Activated CD4-positive, alpha-beta T cell treated with anti-CD3 and anti-CD28 coated beads for 48 hours (primary cell): Measurements from ENCODE around the gene SLC16A2.
A peak's percentile ranks its signal among the peaks of the same experiment; 100 is the strongest.
"Not testable (repeated sequence)": the region's sequence is repeated elsewhere in the genome, so short reads cannot be mapped to it uniquely, and the experiment has no call there.

ENCODE experiments used
- DNase-seq: peaks from one replicate; pipeline ENCODE4 v3.0.0-alpha.2; 2020

Gene SLC16A2

DNA sequence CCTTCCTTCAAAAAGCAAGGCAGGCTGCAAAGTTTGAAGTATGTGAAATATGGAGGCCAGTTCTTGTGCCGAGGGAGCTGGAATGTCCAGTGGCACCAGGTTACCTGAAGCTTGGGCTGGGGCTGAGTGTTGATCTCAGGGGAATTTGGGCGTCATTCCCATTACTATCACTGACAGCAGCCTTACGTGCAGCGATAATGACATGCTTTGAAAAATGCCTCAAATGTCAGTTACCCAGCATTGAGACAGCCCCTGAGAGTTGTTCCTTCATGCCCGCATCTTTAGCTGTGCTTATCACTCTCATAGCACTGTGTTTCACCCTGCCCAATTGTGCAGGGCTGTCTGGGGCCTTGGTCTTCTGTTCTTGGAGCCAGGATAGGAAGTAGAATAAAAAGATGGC is 27.4 kb downstream of the SLC16A2 start:
- no peak for DNase-seq

DNA sequence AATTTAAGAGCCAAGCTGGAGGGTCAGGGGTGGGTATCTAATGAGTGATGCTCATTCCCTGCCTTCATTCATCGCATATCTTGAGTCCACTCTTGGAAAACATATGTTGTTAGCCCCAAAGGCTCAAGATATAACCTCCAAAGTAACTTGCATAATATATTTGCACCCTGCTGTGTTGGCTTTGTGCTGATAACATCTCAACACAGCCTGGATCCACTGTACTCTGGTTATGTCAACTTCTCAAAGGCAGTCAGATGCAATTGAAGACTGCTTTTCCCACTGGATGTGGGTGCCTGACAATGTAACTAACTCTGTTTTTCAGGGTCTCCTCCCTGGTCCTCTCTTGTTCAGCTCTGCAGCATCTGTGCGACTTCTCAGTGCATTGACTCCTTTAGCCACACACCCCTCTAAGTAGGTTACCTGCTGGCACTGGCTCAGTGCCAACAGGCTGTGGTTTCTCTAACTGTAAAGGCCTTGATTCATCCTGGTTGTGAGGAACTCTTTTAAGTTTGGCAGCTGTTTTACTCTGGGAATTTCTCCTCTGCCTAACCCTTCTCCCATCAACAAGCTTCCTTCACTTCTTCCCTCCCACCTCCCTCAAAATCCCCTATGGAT is 28.1 kb downstream of the SLC16A2 start:
- peak; percentile 48 for DNase-seq

DNA sequence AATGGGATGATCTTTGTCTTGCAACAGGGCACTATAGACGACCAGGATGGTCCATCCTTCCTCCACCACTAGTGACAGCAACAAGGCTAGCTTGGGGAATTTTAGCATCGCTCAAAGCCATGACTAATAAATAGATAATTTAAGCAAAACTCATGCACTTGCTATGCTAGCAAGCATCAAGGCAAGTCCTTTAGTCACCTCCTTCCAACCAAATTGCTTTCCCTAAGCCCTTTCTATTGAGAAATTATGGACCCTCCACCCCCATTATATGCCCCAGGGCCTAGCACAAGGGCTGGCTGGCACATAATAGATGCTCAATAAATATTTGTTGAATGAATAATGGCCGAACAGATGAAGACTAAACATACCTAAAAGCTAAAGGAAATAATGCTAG is 28.6 kb downstream of the SLC16A2 start:
- DNase-seq: no peak

DNA sequence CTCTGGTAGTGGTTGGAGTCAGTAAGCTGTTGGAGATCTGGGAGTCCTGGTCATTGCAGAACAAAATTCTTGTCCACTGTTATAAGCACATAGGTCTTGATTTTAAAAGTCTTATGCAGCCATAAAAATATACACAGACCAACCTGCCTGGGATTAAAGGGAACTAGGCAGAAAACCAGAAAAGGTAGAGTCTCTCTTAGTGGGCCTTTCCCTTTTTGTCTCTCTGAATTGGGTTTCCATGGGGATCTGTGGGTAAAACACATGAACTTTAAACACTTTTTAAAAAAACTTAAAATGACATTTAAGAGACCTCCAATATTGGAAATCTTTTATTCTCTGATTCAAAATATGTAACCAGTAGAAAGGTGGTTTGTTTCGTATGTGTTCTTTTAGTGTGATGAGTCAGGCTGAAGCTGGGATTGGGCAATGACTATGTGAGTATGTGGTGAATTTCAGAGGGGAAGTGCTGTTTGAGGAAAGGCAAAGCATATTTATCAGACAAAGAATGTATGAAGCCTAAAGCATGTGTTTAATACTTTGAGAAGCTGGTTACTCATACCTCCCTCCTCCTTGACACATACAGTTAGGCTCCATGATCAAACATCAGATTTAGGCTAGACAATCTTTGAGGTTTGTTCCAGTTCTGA is 29.6 kb downstream of the SLC16A2 start:
- peak; percentile 39 for DNase-seq

DNA sequence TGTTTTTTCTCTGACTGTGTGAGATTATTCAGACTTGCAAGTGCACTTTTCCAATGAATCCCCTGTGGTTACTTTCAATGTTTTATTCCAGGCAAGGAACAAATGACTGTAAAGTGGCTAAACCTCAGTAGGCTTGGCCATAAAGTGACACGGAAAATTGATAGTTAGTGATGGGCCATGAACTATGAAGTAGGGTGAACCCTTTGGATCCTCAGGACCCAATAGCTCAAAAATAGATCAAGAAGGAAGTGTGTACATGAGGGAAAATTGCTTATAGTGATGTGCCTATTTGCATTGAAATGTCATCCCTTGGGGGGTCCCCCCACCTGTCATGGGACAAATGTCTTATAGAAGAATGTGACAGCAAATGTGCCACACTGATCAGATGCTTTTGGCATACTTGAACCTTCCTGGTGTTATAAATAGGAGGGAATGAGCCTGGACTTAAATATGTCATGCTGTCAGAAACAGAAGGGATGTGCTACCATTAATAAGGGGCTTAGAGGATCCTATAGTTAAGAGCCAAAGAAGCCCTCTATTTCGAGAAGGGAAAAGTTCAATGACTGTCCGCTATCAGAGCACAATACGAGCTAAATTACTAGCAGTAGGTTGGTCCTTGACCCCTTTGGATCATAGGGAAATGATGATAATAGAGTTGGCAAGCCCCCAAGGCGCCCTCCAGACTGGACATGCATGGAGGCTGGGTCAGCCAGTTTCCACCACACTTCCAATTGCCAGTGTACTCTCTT is 30.3 kb downstream of the SLC16A2 start:
- peak; percentile 5 for DNase-seq

DNA sequence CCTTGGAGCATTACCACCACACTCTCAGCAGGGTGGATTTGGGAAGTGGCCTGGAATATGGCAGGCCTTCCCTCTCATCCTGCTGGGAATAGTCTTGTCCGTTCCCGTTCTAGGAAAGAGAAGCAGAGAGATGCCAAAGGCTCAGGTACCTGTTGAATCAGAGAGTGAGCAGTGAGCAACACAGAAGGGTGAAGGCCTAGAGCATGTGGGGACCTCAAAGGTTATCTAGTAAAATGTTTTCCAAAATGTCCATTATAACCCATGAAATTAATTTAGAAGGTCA is 30.8 kb downstream of the SLC16A2 start:
- no peak for DNase-seq

DNA sequence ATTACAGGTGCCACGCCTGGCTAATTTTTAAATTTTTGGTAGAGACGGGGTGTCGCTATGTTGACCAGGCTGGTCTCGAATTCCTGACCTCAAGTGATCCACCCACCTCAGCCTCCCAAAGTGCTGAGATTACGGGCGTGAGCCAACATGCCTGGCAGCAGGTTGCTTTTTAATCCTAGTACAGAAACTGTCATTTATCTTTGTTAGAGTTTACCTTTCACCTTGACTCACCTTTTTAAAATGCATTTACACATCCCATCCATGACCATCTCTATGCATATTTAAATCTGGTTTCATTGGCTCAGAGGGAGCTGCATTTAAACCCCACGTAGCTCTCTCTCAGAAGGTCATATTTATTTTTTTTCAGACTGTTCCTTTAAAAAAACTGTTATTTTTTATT is 31.9 kb downstream of the SLC16A2 start:
- DNase-seq: no peak

DNA sequence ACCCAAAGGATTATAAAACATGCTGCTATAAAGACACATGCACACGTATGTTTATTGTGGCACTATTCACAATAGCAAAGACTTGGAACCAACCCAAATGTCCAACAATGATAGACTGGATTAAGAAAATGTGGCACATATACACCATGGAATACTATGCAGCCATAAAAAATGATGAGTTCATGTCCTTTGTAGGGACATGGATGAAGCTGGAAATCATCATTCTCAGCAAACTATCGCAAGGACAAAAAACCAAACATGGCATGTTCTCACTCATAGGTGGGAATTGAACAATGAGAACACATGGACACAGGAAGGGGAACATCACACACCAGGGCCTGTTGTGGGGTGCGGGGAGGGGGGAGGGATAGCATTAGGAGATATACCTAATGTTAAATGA is 32.9 kb downstream of the SLC16A2 start:
- not testable (repeated sequence) for DNase-seq

DNA sequence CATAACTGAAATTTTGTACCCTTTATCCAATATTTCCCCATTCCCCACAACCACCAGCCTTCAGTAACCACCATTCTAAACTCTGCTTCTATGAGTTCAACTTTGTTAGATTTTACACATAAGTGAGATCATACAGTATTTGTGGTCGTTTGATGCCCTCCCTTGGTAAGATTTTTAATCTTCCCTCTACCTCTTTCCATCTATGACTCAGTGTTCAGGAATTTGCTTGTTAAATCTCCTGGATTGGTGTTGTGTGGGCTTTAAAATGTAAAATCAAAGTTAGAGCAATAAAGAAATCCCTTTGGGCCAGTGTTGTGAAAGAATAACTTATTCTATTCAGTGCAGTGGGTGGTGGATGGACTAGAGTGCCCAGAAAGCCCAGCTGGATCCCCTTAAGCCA is 37.4 kb downstream of the SLC16A2 start:
- DNase-seq: no peak

DNA sequence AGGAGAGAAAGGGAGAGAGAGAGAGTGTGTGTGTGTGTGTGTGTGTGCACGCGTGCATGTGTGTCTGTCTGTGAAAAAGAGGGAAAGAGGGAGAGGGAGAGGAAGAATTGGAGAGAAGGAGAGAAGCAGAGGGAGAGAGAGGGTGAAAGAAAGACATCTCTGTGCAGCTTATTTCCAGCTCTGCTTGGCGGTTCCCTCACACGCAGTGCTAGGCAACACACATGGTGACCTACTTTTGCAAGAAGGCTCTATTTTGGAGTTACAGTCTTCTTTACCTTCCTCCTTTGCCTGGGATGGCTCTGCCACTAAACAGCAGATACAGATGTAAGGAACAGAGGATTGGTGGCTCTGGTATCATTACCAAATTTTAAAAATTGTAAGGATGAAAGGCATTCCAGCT is 40.1 kb downstream of the SLC16A2 start:
- DNase-seq: no peak

DNA sequence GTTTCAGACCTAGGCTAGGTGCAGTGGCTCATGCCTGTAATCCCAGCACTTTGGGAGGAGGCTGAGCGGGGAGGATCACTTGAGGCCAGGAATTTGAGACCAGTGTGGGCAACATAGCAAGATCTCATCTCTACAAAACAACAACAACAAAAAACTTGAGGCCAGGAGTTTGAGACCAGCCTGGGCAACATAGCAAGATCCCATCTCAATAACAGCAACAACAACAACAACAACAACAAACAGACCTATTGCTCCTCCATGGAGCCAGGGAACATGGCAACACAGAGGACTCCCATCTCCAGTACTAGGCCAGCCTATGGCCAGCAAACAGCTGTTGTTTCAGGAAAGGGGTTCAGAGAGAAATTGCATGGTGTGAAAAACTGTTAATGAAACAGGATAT is 43.4 kb downstream of the SLC16A2 start:
- DNase-seq: no peak

DNA sequence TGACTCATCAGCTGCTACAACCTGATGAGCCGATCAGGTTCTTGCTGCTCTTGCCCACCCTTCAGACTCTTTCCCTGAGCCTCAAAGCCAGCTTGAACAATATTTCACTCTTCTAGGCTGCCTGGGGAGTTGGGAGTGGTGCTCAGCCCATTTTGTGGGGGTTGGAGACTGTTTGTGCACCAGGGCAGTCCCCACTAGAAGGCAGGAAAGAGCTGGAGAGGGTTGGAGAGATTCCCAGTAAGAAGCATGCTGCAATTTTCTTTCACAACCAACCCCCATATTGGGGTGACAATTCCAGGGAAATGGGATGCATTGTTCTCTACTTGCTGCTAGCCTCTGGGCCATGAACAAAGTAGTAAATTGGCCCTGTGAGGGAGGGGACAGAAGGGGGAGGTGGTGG is 44.1 kb downstream of the SLC16A2 start:
- no peak for DNase-seq

DNA sequence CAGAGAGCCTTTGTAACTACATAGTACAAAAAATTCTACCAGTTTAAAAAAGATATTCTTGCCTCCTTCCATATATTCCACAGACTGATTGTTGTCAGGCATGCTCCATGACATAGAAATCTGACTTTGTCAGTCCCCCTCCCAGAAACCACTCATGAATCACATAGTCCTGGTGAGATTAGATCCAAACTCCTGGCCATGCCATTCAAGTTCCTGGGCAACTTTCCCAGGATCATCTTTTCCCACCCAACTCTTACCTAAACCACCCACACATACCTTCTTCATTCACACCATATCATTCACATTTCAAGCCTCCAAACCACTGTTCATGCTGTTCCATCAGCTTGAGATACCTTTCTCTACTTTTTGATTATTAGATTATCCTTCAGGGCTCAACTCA is 46.4 kb downstream of the SLC16A2 start:
- no peak for DNase-seq

DNA sequence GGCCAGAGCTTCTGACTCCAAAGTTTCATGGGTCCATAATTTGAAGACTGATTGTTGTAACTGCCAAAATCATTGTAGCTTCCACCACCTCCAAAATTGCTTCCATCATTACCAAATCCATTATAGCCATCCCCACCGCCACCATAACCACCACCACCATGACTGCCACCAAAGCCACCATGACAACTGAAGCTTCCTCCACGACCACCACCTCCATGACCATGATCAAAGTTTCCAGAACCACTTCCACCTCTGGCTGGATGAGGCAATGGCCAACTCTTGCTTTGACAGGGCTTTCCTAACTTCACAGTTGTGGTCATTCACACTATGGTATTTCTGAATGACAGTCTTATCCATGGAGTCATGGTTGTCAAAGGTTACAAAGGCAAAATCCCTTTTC is 51.8 kb downstream of the SLC16A2 start:
- DNase-seq: peak; percentile 8

DNA sequence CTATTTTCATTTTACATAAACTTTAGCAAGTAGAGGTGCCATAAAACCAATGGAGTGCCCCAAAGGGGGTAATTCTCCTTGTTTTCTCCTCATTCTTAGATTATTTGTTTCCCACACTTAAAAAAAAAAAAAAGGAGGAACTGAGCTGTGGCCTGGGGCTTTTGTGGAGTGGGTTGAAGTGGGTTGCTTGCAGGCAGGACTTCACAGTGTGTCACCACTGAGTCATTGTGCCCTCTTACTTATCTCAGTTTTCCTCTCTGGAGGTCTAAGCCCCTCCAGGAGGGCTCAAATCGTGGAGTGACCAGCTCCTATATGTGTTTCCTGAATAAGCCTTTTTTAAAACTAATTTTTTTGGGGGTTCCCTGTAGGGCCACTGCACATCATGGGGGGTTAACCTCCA is 69.0 kb downstream of the SLC16A2 start:
- DNase-seq: no peak

DNA sequence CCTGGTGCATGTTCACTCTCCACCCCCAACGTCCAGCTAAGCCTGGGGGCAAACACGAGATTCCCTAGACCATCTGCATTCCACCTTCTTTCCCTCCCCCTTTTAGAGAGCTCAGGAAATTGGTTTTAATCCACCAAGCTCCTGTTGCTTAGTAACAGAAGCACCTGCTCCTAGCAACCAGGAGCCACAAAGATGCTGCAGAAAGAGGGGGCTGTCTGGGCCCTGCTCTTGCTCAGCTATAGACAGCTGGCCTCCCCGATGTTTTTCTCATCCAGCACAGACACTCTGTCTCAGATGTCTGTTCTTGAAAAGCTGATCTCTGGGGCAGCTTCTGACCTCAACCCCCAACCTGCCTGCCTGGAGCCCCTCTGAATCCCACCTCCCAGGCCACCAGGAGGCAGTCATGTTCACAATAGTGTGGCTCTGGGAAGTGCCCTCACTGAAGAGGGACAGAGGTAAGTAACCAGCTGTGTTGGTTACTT is 71.5 kb downstream of the SLC16A2 start:
- peak; percentile 35 for DNase-seq

DNA sequence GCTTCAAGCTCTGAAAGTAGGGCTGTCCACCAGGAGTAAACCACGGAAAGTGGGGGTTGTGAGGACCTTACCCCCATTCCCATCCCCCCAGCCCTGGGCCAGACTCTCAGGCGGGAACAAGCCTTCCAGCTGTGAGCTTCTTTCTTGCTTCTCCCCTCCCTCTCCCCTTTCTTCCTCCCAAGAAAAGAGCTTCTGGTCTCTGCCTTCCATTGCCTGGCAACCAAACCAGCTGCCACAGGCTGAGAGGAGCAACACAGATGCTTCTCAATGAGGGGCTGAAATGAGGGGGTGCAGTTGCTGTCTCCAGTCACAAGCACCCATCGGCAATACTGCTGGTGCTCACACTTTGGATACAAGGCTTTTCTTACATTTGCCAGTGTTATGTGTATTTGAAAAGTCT is 72.5 kb downstream of the SLC16A2 start:
- DNase-seq: no peak

DNA sequence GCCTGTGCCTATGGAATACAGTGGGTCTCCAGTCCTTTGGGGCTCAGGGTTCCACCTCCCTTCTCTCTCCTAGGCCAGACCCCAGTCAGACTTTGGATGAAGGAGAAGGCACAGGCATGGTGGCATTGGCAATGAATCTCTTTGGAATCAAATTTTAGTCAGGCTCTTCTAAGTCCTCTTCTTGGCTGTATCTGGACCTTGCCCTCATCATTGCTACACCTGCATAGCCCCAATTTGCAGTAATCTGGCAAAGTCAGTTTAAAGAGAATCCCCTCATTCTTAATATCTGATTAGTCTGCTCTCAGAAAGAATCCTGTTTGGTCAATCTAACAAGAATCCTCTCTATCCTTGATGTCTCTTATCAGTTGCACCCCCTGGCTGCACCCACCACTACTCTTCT is 77.6 kb downstream of the SLC16A2 start:
- no peak for DNase-seq

DNA sequence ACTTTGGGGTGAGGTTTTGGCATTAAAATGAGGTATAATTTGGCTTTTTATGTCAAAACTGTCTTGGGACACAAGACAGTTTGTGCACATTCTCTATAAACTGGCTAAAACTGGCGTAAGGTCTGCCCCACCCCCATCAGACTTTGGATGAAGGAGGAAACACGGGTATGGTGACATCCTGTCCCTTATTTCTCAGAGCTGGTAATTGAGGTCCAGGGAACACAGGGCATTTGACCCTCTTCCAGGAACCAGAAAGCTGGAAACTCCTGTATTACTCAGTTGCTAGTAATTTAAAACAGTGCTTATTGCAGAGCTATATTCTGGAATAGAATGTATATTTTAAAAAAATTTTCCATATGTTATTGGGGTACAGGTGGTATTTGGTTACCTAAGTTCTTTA is 78.8 kb downstream of the SLC16A2 start:
- no peak for DNase-seq

DNA sequence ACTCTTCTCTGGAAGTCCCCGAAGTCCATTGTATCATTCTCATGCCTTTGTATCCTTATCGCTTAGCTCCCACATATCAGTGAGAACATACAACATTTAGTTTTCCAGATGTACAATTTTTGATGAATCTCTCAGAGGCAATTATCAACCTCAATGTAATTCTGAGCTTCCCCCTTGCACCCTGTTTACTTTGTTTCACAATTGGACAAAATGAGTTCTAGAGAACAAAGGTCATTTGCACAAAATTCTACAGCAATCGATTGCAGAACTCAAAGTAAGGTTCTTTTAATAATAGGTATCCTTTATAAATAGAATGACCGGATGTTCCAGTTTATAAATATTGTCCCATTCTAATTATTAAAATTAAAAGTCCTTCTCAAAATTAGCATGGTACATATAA is 79.3 kb downstream of the SLC16A2 start:
- no peak for DNase-seq

DNA sequence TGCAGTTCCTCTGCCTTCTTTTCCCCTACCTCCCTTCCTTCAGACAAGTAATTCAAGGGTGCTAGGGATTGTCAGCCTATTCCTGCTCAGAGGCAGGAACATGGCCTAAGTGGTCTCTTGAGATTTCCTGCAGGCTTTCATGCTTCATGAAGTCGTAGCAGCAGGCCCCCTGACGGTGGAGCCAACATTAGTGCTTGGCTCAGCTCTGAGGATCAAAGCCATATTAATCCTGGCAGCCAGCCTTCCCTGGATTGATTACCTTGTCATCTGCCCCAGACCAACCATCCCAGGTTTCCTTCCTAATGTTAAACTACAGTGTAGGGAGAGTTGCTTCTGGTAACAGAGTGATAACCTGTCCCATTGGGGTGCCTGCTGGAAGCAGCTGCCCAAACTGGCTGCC is 84.1 kb downstream of the SLC16A2 start:
- no peak for DNase-seq

DNA sequence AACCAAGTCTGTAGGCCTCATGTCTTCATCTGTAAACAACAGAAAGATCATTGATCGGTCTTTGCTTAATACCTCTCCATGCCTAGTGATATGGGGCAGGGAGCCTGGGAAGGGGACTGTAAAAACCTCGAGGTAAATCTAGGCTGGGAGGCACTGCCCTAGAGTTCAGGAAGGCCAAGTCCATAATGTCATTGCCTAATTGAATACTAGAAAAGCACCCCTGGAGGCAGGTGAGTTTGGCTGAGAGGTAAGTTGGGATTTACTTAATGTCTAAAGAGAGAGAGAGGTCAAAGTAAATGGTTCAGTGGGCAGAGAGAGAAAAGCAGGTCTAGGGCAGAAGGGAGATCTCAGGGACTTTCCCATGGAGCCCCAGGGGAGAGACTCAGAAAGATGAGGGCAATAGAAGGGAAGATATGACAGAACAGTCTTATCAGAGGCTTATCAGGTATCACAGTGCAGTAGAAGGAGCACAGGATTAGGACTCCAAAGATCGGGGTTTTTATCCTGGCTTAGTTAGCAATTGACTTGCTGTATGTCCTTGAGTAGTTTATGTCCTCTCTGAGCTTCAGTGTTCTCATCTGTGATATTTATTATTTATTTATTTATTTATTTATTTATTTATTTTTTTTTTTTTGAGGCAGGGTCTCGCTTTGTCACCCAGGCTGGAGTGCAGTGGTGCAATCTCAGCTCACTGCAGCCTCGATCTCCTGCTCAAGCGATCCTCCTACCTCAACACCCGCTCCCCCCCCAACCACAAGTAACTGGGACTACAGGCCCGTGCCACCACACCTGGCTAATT is 85.2 kb downstream of the SLC16A2 start:
- no peak for DNase-seq

DNA sequence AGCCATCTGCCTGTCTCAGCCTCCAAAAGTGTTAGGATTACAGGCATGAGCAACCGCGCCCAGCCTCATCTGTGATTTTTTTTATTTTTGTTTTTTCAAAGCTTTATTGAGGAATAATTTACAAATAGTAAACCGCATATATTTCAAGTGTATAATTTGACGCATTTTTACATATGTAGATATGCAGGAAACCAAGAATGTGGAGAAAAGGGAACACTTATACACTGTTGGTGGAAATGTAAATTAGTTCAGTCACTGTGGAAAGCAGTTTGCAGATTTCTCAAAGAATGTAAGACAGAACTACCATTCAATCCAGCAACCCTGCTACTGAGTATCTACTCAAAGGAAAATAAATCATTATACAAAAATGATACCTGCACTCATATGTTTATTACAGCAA is 85.9 kb downstream of the SLC16A2 start:
- no peak for DNase-seq

DNA sequence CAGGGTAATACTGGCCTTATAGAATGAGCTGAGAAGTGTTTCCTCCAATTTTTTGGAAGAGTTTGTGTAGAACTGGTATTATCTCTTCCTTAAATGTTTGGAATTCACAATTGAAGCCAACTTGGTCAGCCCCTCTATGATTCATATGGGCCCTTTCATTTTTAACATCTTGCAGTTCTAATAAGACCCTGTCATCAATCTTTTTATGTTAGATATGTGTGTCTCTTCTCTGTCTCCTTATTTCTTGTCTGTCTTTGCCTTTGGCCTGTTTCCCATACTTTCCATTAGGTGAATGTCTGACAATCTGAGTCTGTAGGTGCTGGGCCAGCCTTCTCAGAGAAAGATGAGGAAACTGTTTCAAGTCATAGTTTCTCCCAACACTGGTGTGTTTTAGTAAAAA is 88.7 kb downstream of the SLC16A2 start:
- DNase-seq: no peak
